Measurements from ENCODE around the gene ZNF846.

DNA sequence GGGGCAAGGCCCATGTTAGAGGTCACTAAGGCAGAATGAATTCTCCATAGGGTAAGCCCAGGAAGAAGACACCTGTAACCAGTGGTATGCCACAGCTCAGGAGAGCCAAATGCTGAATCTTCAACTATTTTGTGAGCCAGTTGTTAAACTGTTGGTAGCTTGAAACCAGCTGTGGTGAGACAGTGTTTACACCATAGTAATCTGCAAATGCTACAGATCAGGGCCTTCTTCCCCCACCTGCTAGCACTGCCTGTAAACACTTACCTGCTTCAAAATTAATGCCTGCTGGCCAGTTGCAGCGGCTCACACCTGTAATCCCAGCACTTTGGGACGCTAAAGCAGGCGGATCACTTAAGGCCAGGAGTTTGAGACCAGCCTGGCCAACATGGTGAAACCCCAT, 38.3 kb upstream of the ZNF846 start:
- TF ChIP-seq, protein P1, sequence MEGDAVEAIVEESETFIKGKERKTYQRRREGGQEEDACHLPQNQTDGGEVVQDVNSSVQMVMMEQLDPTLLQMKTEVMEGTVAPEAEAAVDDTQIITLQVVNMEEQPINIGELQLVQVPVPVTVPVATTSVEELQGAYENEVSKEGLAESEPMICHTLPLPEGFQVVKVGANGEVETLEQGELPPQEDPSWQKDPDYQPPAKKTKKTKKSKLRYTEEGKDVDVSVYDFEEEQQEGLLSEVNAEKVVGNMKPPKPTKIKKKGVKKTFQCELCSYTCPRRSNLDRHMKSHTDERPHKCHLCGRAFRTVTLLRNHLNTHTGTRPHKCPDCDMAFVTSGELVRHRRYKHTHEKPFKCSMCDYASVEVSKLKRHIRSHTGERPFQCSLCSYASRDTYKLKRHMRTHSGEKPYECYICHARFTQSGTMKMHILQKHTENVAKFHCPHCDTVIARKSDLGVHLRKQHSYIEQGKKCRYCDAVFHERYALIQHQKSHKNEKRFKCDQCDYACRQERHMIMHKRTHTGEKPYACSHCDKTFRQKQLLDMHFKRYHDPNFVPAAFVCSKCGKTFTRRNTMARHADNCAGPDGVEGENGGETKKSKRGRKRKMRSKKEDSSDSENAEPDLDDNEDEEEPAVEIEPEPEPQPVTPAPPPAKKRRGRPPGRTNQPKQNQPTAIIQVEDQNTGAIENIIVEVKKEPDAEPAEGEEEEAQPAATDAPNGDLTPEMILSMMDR (IDR thresholded peaks at IDR 0.05) = no peak
- no peak for TF ChIP-seq POLR2A (IDR thresholded peaks at IDR 0.05)
